Vagina (tissue), 2 donors: ENCODE data around the gene INPP5A. TPM values are rescaled to one million over a fixed set of nuclear protein-coding genes. Genes with fewer than 3 reads are reported as not detected.
A peak's percentile ranks its signal among the peaks of the same experiment; 100 is the strongest.

Experiments
- DNase-seq, 2 donors: peaks; one replicate each; pipeline ENCODE4 v3.0.0-alpha.2; 2017; ENCODE audit errors: extremely low spot score in 2 of 2
- H3K27ac ChIP-seq: fragments of 200-600 bp; sonication (generic); one replicate; pipeline ENCODE4 v1.5.1; 2019
- H3K27me3 ChIP-seq: fragments of 200-600 bp; sonication (generic); one replicate; pipeline ENCODE4 v1.5.1; 2019
- H3K36me3 ChIP-seq, 2 donors: fragments of 200-600 bp; sonication (generic); one replicate each; pipeline ENCODE4 v1.5.1; 2017 to 2019
- H3K4me1 ChIP-seq: fragments of 200-600 bp; sonication (generic); one replicate; pipeline ENCODE4 v1.5.1; 2019
- H3K4me3 ChIP-seq, 2 donors: fragments of 200-600 bp; sonication (generic); 1 replicate in 1 of 2; 2 replicates in 1 of 2; pipeline ENCODE4 v1.5.1; 2016 to 2019
- H3K9me3 ChIP-seq: fragments of 200-600 bp; sonication (generic); one replicate; pipeline ENCODE4 v1.5.1; 2019
- CTCF ChIP-seq, 3 experiments: fragments of 450-650 bp in 2 of 3; fragments of 200-600 bp in 1 of 3; sonication (generic) in 1 of 3; IDR thresholded peaks; one replicate each; pipeline ENCODE4 v1.5.1; 2017 to 2019; ENCODE audit warnings: antibody characterized with exemption in 3 of 3, mild to moderate bottlenecking in 2 of 3, moderate library complexity in 2 of 3
- POLR2A ChIP-seq, 2 donors: fragments of 450-650 bp; IDR thresholded peaks; one replicate each; pipeline ENCODE4 v1.6.1; 2017; ENCODE audit warnings: antibody characterized with exemption in 2 of 2, mild to moderate bottlenecking in 2 of 2, moderate library complexity in 2 of 2
- POLR2AphosphoS5 ChIP-seq, 2 donors: sonication (generic); formaldehyde crosslinking; IDR thresholded peaks; one replicate each; pipeline ENCODE4 v1.9.0; 2017; ENCODE audit warnings: antibody characterized with exemption in 2 of 2, mild to moderate bottlenecking in 2 of 2, low read depth in 1 of 2; ENCODE audit not compliant: insufficient read depth in 1 of 2
- intact Hi-C: fragments of 100-400 bp; cut with DNase I; formaldehyde crosslinking; loops from one replicate; pipeline ENCODE4 v1.15.1; 2023
- total RNA-seq: library from RNA; depleted of rRNA; stranded (reverse); fragments of >200 nt; gene quantifications from one replicate; pipeline ENCODE4 v1.2.3, GENCODE V29; 2016

The INPP5A gene
- total RNA-seq, 1 donor from 2014 or later = 24.3 TPM

- Histone ChIP-seq H3K9me3 (no peaks in the 10 kb centered on the region), H3K4me3 (peak overlapping the region in 1 of 2 donors; percentile 8), H3K4me1 (peaks cover 22% of the 10 kb centered on the region), H3K36me3 (peaks cover 0 to 3% of the 10 kb centered on the region in 2 donors), H3K27ac (no peak overlapping the region), H3K27me3 (peaks cover 5% of the 10 kb centered on the region)
- intact Hi-C loops = no loop called here
- TF ChIP-seq CTCF (IDR thresholded peaks at IDR 0.05) (no peak), POLR2AphosphoS5 (IDR thresholded peaks at IDR 0.05; ENCODE audit: insufficient read depth in 1 of 2, low read depth in 1 of 2) (no peak), POLR2A (IDR thresholded peaks at IDR 0.05) (no peak)
- DNase-seq = no peak
These were observed 250.1 kb downstream of the INPP5A start for GRCh38 chr10:132787495-132788179.

GRCh38 chr10:132788180-132788830 lies 250.7 kb downstream of the INPP5A start:
- no peaks in the 10 kb centered on the region for H3K9me3 ChIP-seq
- H3K4me1 ChIP-seq = peaks cover 22% of the 10 kb centered on the region
- intact Hi-C loops = no loop called here
- H3K4me3 ChIP-seq = no peak overlapping the region
- H3K36me3 ChIP-seq = no peaks in the 10 kb centered on the region
- no peak for DNase-seq
- no peak for TF ChIP-seq POLR2A (IDR thresholded peaks at IDR 0.05)
- no peak for TF ChIP-seq CTCF (IDR thresholded peaks at IDR 0.05)
- TF ChIP-seq POLR2AphosphoS5 (IDR thresholded peaks at IDR 0.05; ENCODE audit: insufficient read depth in 1 of 2, low read depth in 1 of 2) = no peak
- peaks cover 5% of the 10 kb centered on the region for H3K27me3 ChIP-seq
- H3K27ac ChIP-seq = no peak overlapping the region

GRCh38 chr10:132788831-132789219 lies 251.2 kb downstream of the INPP5A start:
- DNase-seq = no peak
- TF ChIP-seq POLR2AphosphoS5 (IDR thresholded peaks at IDR 0.05; ENCODE audit: insufficient read depth in 1 of 2, low read depth in 1 of 2) = no peak
- TF ChIP-seq POLR2A (IDR thresholded peaks at IDR 0.05) = no peak
- TF ChIP-seq CTCF (IDR thresholded peaks at IDR 0.05) = no peak
- Histone ChIP-seq H3K36me3 (no peaks in the 10 kb centered on the region), H3K4me3 (no peak overlapping the region), H3K27me3 (peaks cover 4% of the 10 kb centered on the region), H3K9me3 (no peaks in the 10 kb centered on the region), H3K27ac (no peak overlapping the region), H3K4me1 (peaks cover 22% of the 10 kb centered on the region)
- intact Hi-C loops = no loop called here

GRCh38 chr10:132789659-132790148 lies 252.1 kb downstream of the INPP5A start:
- H3K4me3 ChIP-seq = no peak overlapping the region
- no peaks in the 10 kb centered on the region for H3K27me3 ChIP-seq
- peaks cover 22% of the 10 kb centered on the region for H3K4me1 ChIP-seq
- no peak for DNase-seq
- TF ChIP-seq POLR2AphosphoS5 (IDR thresholded peaks at IDR 0.05; ENCODE audit: insufficient read depth in 1 of 2, low read depth in 1 of 2) (no peak), POLR2A (IDR thresholded peaks at IDR 0.05) (no peak), CTCF (IDR thresholded peaks at IDR 0.05) (no peak)
- no peaks in the 10 kb centered on the region for H3K36me3 ChIP-seq
- no peak overlapping the region for H3K27ac ChIP-seq
- H3K9me3 ChIP-seq = no peaks in the 10 kb centered on the region
- intact Hi-C loops = no loop called here

- intact Hi-C loops = no loop called here
- Histone ChIP-seq H3K4me1 (peaks cover 22% of the 10 kb centered on the region), H3K36me3 (no peaks in the 10 kb centered on the region), H3K4me3 (no peak overlapping the region), H3K27me3 (no peaks in the 10 kb centered on the region), H3K27ac (no peak overlapping the region), H3K9me3 (no peaks in the 10 kb centered on the region)
- DNase-seq = no peak
- no peak for TF ChIP-seq POLR2AphosphoS5 (IDR thresholded peaks at IDR 0.05; ENCODE audit: insufficient read depth in 1 of 2, low read depth in 1 of 2)
- TF ChIP-seq CTCF (IDR thresholded peaks at IDR 0.05) = no peak
- no peak for TF ChIP-seq POLR2A (IDR thresholded peaks at IDR 0.05)
These were observed 252.9 kb downstream of the INPP5A start for GRCh38 chr10:132790470-132790869.
